ENCODE measurements around the gene CFAP77. TPM values are rescaled to one million over a fixed set of nuclear protein-coding genes. Genes with fewer than 3 reads are reported as not detected.

CFAP77 gene
- polyA plus RNA-seq, 1 of the 3 experiments (the other 2 are of a cell fraction): 1.1 TPM

GRCh38 chr9:132418726-132419363 is 8.8 kb downstream of the CFAP77 start:
- TF ChIP-seq MXI1 (IDR thresholded peaks at IDR 0.05; ENCODE audit: low read depth, low read length) (no peak), PBX3 (IDR thresholded peaks at IDR 0.05) (no peak), SIN3A (IDR thresholded peaks at IDR 0.05; ENCODE audit: borderline replicate concordance, low read depth, low read length) (no peak), SMC3 (IDR thresholded peaks at IDR 0.05; ENCODE audit: low read depth, low read length) (no peak), CHD2 (IDR thresholded peaks at IDR 0.05; ENCODE audit: low read length, partially characterized antibody) (no peak), JUND (IDR thresholded peaks at IDR 0.05) (no peak), EZH2phosphoT487 (IDR thresholded peaks at IDR 0.05; ENCODE audit: borderline replicate concordance, low read depth) (no peak), YY1 (IDR thresholded peaks at IDR 0.05; ENCODE audit: low read depth) (no peak), TAF1 (IDR thresholded peaks at IDR 0.05; ENCODE audit: borderline replicate concordance, low read depth, low read length) (no peak), NFIC (IDR thresholded peaks at IDR 0.05; ENCODE audit: borderline replicate concordance) (no peak), MAX (IDR thresholded peaks at IDR 0.05; ENCODE audit: low read depth) (no peak), IRF3 (IDR thresholded peaks at IDR 0.05; ENCODE audit: low read depth, low read length) (no peak), RAD21 (IDR thresholded peaks at IDR 0.05; ENCODE audit: low read length) (no peak)
- H2AFZ ChIP-seq (ENCODE audit: low read depth): no peak overlapping the region
- H3K36me3 ChIP-seq (replicated peaks in 1 of 2; ENCODE audit: control insufficient read depth in 1 of 2, insufficient read depth in 2 of 2, low read length in 1 of 2): no peaks in the 10 kb centered on the region
- no peak overlapping the region for H3K9ac ChIP-seq
- H3K27ac ChIP-seq (ENCODE audit: low read depth in 2 of 2, low read length in 1 of 2): no peak overlapping the region
- H3K4me3 ChIP-seq (ENCODE audit: low read depth in 2 of 2, low read length in 1 of 2): no peak overlapping the region
- CTCF ChIA-PET: interaction anchor here (1.1 to 1.5 kb wide), 2 partner anchors 80 to 88 kb away, joined by 3 read pairs; no protein-coding TSS in a partner anchor
- no peaks in the 10 kb centered on the region for H3K9me3 ChIP-seq
- POLR2A ChIA-PET: no interaction called here
- no peaks in the 10 kb centered on the region for H3K9me2 ChIP-seq
- H4K20me1 ChIP-seq (ENCODE audit: insufficient read depth): no peaks in the 10 kb centered on the region
- no peak for DNase-seq
- H3K4me2 ChIP-seq: no peak overlapping the region
- no peaks in the 10 kb centered on the region for H3K4me1 ChIP-seq (ENCODE audit: control insufficient read depth in 1 of 2, insufficient read depth in 2 of 2, low read depth in 1 of 2, low read length in 1 of 2)
- H3K27me3 ChIP-seq (ENCODE audit: insufficient read depth): no peaks in the 10 kb centered on the region
- H3F3A ChIP-seq (replicated peaks; ENCODE audit: insufficient read depth): no peaks in the 10 kb centered on the region
- 58% methylated on average over 5 of the region's 5 CpGs for WGBS (ENCODE audit: low lambda C conversion rate)
- H3K79me2 ChIP-seq (ENCODE audit: insufficient read depth): no peaks in the 10 kb centered on the region

GRCh38 chr9:132422574-132422973 is 12.6 kb downstream of the CFAP77 start:
- H3K36me3 ChIP-seq (replicated peaks in 1 of 2; ENCODE audit: control insufficient read depth in 1 of 2, insufficient read depth in 2 of 2, low read length in 1 of 2): no peaks in the 10 kb centered on the region
- no peak for DNase-seq
- H3K9me3 ChIP-seq: no peaks in the 10 kb centered on the region
- no peak overlapping the region for H3K27ac ChIP-seq (ENCODE audit: low read depth in 2 of 2, low read length in 1 of 2)
- H4K20me1 ChIP-seq (ENCODE audit: insufficient read depth): no peaks in the 10 kb centered on the region
- 49% methylated on average over 5 of the region's 5 CpGs for WGBS (ENCODE audit: low lambda C conversion rate)
- ChIA-PET POLR2A (no interaction called here), CTCF (interaction anchor here (0.6 to 2.4 kb wide), 7 partner anchors 10 to 153 kb away, joined by 3 to 7 read pairs (median 3); no protein-coding TSS in a partner anchor)
- H3K9me2 ChIP-seq: no peaks in the 10 kb centered on the region
- no peak overlapping the region for H3K4me2 ChIP-seq
- H3K9ac ChIP-seq: no peak overlapping the region
- no peaks in the 10 kb centered on the region for H3K27me3 ChIP-seq (ENCODE audit: insufficient read depth)
- H3K4me1 ChIP-seq (ENCODE audit: control insufficient read depth in 1 of 2, insufficient read depth in 2 of 2, low read depth in 1 of 2, low read length in 1 of 2): peaks cover 0 to 10% of the 10 kb centered on the region in 2 experiments; a peak in 1 of 4 replicates
- no peaks in the 10 kb centered on the region for H3K79me2 ChIP-seq (ENCODE audit: insufficient read depth)
- no peak overlapping the region for H3K4me3 ChIP-seq (ENCODE audit: low read depth in 2 of 2, low read length in 1 of 2)
- H2AFZ ChIP-seq (ENCODE audit: low read depth): no peak overlapping the region
- H3F3A ChIP-seq (replicated peaks; ENCODE audit: insufficient read depth): no peaks in the 10 kb centered on the region
- TF ChIP-seq RCOR1 (IDR thresholded peaks at IDR 0.05; ENCODE audit: low read length): no peak
- no peak for TF ChIP-seq FOSL2 (IDR thresholded peaks at IDR 0.05; ENCODE audit: borderline replicate concordance, low read depth)
- TF ChIP-seq SIN3A (IDR thresholded peaks at IDR 0.05; ENCODE audit: borderline replicate concordance, low read depth, low read length): no peak
- no peak for TF ChIP-seq FOXJ3 (CRISPR knock-in tag; IDR thresholded peaks at IDR 0.05)
- no peak for TF ChIP-seq RAD21 (IDR thresholded peaks at IDR 0.05; ENCODE audit: low read length)
- TF ChIP-seq IRF3 (IDR thresholded peaks at IDR 0.05; ENCODE audit: low read depth, low read length): no peak
- no peak for TF ChIP-seq MAX (IDR thresholded peaks at IDR 0.05; ENCODE audit: low read depth)
- TF ChIP-seq ELF1 (IDR thresholded peaks at IDR 0.05): no peak
- TF ChIP-seq TAF1 (IDR thresholded peaks at IDR 0.05; ENCODE audit: borderline replicate concordance, low read depth, low read length): no peak
- TF ChIP-seq RXRA (IDR thresholded peaks at IDR 0.05; ENCODE audit: borderline replicate concordance, low read depth): no peak
- TF ChIP-seq CHD2 (IDR thresholded peaks at IDR 0.05; ENCODE audit: low read length, partially characterized antibody): no peak
- no peak for TF ChIP-seq NRF1 (IDR thresholded peaks at IDR 0.05; ENCODE audit: low read depth, low read length)
- TF ChIP-seq TEAD4 (IDR thresholded peaks at IDR 0.05; ENCODE audit: borderline replicate concordance, insufficient read depth): no peak
- no peak for TF ChIP-seq EP300 (IDR thresholded peaks at IDR 0.05; ENCODE audit: borderline replicate concordance in 1 of 2, low read depth in 1 of 2, low read length in 1 of 2)
- no peak for TF ChIP-seq RFX5 (IDR thresholded peaks at IDR 0.05; ENCODE audit: low read length)
